ENCODE data around the gene KCNC2.

GRCh38 chr12:75137896-75138295 is 71.7 kb downstream of the KCNC2 start:
- TF ChIP-seq POLR2A (IDR thresholded peaks at IDR 0.05), result no peak
- no peak for TF ChIP-seq CTCF (IDR thresholded peaks at IDR 0.05)

Data from prostate gland (tissue), 2 donors.